G401.6 (cell line): ENCODE results near the gene PSTPIP1.
"Not testable (repeated sequence)": the region's sequence is repeated elsewhere in the genome, so short reads cannot be mapped to it uniquely, and the experiment has no call there.

Source experiments
- FAIRE-seq: peaks from 2 replicates; lab custom pipeline; 2012; peaks lifted over from hg19 to GRCh38; lab: Jason Lieb, UNC

PSTPIP1 gene

GRCh38 chr15:76994971-76995945 lies at the start of gene PSTPIP1:
PSTPIP1 (plus strand) TSS chr15:76995126; CDS start chr15:76995574, 448 bp downstream.
- no peak for FAIRE-seq

DNA sequence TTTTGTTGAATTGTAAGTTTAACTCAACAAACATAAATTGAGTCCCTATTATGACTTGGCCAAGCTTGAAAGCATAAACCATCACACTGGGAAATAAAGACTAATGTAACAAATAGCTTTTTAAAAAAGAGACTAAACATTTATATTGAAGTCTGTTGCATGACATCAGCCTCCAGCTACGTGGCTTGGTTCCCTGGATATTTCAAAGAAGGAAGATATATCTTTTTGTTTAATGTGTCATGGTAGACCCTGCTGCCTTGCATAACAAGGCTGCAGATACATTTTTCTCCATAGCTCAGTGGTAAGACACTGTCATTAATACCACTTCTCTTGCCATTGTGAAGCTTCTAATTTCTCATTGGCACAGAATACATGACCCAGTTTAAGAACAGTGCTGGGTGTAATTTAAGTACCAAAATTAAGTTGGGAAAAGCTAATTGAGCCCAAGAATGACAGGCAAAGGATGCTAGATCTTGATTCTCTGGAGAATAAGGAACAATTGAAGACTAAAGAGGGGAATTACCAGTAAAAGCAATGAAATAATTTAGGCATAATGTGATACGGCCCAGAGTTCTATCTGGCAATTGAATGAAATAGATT lies 49.3 kb upstream of the PSTPIP1 start:
- no peak for FAIRE-seq

DNA sequence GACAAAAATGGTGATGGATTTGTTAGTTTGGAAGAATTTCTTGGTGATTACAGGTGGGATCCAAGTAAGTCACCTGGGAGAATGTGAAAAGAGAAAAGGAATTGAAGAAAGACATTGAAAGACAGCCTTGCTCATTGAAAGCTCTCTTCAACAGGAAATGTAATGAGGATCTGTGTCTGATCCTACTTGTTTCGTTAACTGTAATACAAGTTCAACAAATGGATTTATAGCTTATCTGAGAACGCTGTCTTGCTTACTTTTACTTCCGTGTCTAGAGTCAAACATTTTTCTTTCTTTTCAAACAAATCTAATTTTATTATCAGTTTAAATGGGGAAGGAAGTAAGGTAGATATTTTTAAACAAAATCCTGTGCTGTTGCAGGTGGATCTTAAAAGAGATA lies 47.5 kb upstream of the PSTPIP1 start:
- no peak for FAIRE-seq

GRCh38 chr15:76951220-76951619 lies 43.7 kb upstream of the PSTPIP1 start:
- no peak for FAIRE-seq

DNA sequence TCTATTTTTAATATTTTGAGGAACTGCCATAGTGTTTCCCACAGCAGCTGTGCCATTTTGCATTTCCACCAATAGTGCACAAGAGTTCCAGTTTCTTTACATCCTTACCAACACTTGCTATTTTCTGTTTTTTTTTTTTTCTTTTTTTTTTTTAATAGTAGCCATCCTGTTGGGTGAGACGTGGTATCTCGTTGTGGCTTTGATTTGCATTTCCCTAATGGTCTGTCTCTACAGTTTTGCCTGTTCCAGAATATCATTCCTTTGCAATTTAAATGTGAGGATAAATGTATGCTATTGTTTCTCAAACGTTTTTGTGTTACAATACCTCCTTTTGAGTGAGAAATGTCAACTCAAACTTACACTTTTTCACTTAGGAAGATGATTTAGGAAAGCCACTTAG lies 41.0 kb upstream of the PSTPIP1 start:
- FAIRE-seq, result no peak

DNA sequence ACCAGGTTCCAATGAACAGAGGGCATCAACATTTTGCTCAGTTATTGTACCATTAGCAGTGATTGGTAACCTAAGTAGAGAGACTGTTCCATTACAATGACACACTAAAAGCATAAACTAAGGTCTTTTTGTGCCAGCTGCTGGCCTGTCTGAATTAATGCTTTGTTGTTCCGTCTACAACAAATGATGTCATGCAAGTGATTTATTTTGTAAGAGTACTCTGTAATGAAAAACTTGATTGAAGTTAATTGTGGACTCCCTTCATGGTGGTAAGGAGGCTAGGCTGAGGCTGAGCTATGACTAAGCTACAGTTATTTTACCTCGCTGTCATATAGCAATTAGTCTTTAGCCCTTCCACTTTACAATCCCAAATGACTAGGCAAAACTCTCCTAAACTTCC lies 40.2 kb upstream of the PSTPIP1 start:
- no peak for FAIRE-seq

DNA sequence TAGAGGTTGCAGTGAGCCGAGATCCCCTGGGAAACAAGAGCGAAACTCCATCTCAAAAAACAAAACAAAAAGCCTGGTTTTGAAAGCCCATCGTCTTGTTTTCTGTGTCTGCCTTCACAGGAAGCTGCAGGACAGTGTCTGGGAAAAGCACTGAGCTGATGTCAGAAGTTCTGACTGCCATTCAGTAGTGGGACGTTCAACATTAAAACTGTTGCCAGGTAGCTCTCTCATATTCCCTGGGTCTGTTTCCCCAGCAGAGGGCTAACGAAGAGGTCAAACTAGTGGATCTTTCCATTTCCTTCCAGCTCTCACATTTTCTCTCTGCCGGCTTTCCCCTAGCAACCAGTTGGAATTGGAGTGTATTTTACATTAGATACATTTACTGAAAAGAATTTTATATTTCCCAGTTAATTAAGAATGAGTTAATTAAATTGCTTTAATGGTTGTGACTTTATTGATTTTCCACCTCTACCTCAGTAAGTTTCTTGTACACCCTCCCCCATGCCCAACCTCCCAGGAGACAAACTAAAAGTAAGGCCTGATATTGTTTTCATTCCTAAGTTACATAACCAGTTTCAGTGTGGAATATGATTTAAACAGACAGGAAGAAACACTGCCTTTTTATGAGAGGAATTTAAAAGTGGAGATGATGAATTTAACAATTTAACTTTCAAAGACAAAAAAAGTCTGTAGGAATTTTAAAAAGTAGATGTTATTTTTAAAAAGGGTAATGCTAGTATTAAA lies 33.5 kb upstream of the PSTPIP1 start:
- no peak for FAIRE-seq

GRCh38 chr15:76962337-76963013 lies 32.5 kb upstream of the PSTPIP1 start:
- FAIRE-seq, result no peak

- no peak for FAIRE-seq
These were observed 31.3 kb upstream of the PSTPIP1 start for GRCh38 chr15:76963596-76963995.

- FAIRE-seq, result no peak
These were observed 30.8 kb upstream of the PSTPIP1 start for GRCh38 chr15:76964157-76964556.

GRCh38 chr15:76966051-76966450 lies 28.9 kb upstream of the PSTPIP1 start:
- not testable (repeated sequence) for FAIRE-seq

GRCh38 chr15:76967067-76967466 lies 27.9 kb upstream of the PSTPIP1 start:
- no peak for FAIRE-seq

- FAIRE-seq, result no peak
These were observed 26.6 kb upstream of the PSTPIP1 start for GRCh38 chr15:76968306-76968705.

GRCh38 chr15:76972389-76973361 lies 22.3 kb upstream of the PSTPIP1 start:
- no peak for FAIRE-seq

DNA sequence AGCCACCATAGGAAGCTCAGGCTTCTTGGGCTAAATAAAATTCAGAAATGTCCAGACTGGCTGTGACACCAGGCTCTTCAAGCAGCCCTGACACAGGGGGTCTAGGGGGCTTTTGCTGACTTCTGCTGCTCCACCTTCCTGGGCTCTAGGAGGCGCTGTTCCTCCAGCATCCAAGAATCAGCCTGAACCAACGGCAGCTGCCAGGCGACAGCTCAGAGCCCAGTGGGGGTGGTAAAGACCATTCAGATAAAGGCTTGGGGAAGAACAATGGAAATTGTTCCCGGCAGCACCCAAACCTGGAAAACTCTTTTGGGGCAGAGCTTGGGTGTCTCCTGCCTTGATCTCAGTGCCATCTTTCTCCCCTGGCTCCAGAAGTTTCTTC lies 21.6 kb upstream of the PSTPIP1 start:
- no peak for FAIRE-seq

- FAIRE-seq, result no peak
These were observed 21.0 kb upstream of the PSTPIP1 start for GRCh38 chr15:76973906-76974305.

GRCh38 chr15:76974456-76975036 lies 20.4 kb upstream of the PSTPIP1 start:
- FAIRE-seq, result no peak

DNA sequence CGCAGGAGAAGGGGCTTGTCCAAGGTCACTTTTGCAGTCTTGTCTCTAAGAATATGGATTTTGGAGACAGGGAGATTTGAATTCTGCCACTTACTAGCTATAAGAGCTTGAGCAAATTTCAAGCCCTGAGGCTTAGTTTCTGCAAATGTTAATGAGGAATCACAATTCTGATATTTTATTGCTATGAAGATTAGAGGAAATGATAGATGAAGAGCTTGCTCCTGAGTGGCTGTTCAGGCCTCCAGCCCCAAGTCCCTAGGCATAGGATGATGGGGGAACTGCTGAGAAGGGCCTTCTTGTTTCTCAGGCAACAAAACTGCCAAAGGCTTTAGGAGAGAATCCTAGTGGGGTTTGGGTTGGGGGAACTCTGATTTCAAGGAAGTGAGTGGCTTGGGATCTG lies 18.8 kb upstream of the PSTPIP1 start:
- no peak for FAIRE-seq

DNA sequence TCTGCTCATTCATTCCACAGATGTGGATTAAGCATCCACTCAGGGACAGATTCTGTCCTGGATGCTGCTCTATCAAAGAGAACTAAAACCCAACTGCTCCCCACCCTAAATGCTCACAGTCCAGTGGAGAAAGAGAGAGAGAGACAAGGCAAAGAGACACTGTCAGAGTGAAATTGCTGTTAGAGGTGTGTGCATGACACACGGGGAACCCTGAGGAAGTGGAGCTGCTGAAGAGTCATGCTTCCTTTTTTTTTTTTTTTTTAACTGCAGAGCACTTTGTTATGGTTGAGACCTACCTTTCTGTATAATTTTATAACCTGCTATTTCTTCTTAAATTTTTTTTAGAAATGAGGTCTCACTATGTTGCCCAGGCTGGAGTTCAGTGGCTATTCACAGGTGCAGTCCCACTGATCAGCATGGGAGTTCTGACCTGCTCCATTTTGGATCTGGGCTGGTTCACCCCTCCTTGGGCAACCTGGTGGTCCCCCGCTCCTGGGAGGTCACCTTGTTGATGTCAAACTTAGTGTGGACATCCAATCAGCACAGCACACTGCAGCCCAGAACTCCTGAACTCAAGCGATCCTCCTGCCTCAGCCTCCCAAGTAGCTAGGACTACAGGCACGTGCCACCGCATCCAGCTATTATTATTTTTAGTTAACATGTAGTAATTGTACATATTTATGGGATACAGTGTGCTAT lies 18.2 kb upstream of the PSTPIP1 start:
- FAIRE-seq, result no peak
